Lower leg skin (tissue), 4 donors: Measurements from ENCODE around the gene FOXO6. TPM values are rescaled to one million over a fixed set of nuclear protein-coding genes. Genes with fewer than 3 reads are reported as not detected.

Source experiments
- DNase-seq, 2 donors: peaks; one replicate each; pipeline ENCODE4 v3.0.0-alpha.2; 2019; ENCODE audit warnings: low spot score in 2 of 2
- H3K4me3 ChIP-seq: fragments of 200-600 bp; sonication (generic); 2 replicates; pipeline ENCODE4 v1.5.1; 2017; ENCODE audit warnings: mild to moderate bottlenecking, low read depth; ENCODE audit not compliant: poor library complexity, severe bottlenecking
- POLR2A ChIP-seq, 2 donors: fragments of 450-650 bp; IDR thresholded peaks; one replicate each; pipeline ENCODE4 v1.6.1; 2016 to 2017; ENCODE audit warnings: antibody characterized with exemption in 2 of 2, mild to moderate bottlenecking in 1 of 2, moderate library complexity in 1 of 2
- WGBS, 2 donors: methylation state at CpG; one replicate each; pipeline ENCODE4 v1.1.5; 2018; 5-methylcytosine and 5-hydroxymethylcytosine counted together
- intact Hi-C: fragments of 100-400 bp; cut with DNase I; formaldehyde crosslinking; loops from one replicate; pipeline ENCODE4 v1.15.0; 2023; ENCODE audit warnings: low total_unique reads
- total RNA-seq, 4 donors: library from RNA; depleted of rRNA; stranded (reverse); fragments of >200 nt; gene quantifications; one replicate each; pipeline ENCODE4 v1.1.0, GENCODE V29; 2016
- TF ChIP-seq, protein P1 (sequence below), 3 donors: fragments of 450-650 bp; IDR thresholded peaks; one replicate each; pipeline ENCODE4 v1.5.1; 2016; ENCODE audit warnings: antibody characterized with exemption in 3 of 3, mild to moderate bottlenecking in 3 of 3, moderate library complexity in 2 of 3

FOXO6 gene
- total RNA-seq, 4 donors from 2014 or later = 0.15 to 3.5 (median 1.5) TPM

DNA sequence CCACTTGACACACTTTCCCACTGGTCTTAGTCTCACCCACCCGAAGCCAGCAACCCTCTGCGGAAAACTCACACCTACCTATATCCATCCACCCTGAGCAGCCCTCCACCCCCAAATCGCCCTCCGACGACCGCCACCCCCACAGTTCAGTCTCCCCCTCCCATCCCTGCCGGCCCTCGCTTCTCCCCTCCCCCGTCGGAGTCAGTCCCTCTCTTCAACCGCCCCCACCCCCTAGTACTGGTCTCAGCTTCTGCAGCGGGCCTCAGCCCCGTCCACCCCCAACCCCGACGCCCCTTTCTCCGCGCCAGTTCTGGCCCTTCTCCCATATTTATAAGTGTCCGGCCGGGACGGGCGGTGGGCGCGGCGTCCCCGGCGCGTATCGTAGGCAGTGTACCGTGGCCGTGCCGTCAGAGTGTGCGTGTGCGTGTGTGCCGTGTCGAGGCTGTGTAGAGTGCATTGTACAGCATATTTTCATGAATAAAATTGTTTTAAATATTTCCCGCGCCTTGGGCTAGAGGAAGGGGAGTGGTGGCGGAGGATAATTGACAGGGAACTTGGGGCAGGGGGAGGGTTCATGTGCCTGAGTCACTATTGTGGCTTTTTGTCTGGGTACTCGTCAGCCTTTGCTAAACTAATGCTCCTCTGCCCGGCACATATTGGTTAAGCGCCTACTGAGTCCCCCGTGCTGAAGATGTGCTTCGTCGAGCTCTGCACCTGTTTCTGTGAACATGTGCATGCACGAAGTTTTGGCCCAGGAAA is 22.0 kb downstream of the FOXO6 start:
- intact Hi-C loops = no loop called here
- DNase-seq = no peak
- TF ChIP-seq, protein P1, sequence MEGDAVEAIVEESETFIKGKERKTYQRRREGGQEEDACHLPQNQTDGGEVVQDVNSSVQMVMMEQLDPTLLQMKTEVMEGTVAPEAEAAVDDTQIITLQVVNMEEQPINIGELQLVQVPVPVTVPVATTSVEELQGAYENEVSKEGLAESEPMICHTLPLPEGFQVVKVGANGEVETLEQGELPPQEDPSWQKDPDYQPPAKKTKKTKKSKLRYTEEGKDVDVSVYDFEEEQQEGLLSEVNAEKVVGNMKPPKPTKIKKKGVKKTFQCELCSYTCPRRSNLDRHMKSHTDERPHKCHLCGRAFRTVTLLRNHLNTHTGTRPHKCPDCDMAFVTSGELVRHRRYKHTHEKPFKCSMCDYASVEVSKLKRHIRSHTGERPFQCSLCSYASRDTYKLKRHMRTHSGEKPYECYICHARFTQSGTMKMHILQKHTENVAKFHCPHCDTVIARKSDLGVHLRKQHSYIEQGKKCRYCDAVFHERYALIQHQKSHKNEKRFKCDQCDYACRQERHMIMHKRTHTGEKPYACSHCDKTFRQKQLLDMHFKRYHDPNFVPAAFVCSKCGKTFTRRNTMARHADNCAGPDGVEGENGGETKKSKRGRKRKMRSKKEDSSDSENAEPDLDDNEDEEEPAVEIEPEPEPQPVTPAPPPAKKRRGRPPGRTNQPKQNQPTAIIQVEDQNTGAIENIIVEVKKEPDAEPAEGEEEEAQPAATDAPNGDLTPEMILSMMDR (IDR thresholded peaks at IDR 0.05) = no peak
- no peak for TF ChIP-seq POLR2A (IDR thresholded peaks at IDR 0.05)
- WGBS, 2 donors = 13 to 14% methylated on average over 40 to 44 of the region's 45 CpGs
- no peak overlapping the region for H3K4me3 ChIP-seq

DNA sequence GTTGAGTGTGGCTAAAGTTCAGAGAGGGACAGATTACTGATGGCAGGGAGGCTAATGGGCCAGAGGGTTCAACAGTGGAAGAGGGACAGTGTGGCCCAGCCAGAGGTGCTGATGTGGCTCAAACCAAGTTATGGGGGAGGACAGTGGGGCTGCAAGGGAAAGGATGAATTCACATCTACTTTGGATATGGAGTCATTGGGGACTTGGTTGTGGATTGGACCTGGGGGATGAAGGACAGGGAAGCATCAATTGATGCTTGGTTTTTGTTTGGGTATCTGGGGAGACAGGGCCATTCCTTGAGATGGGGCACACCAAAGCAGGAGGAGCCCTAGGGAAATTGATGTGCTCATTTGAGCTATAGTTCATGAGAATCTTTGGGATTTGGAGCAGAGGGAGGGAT is 23.3 kb downstream of the FOXO6 start:
- H3K4me3 ChIP-seq = no peak overlapping the region
- no peak for DNase-seq
- intact Hi-C loops = no loop called here
- TF ChIP-seq, protein P1 (IDR thresholded peaks at IDR 0.05) = no peak
- TF ChIP-seq POLR2A (IDR thresholded peaks at IDR 0.05) = no peak

DNA sequence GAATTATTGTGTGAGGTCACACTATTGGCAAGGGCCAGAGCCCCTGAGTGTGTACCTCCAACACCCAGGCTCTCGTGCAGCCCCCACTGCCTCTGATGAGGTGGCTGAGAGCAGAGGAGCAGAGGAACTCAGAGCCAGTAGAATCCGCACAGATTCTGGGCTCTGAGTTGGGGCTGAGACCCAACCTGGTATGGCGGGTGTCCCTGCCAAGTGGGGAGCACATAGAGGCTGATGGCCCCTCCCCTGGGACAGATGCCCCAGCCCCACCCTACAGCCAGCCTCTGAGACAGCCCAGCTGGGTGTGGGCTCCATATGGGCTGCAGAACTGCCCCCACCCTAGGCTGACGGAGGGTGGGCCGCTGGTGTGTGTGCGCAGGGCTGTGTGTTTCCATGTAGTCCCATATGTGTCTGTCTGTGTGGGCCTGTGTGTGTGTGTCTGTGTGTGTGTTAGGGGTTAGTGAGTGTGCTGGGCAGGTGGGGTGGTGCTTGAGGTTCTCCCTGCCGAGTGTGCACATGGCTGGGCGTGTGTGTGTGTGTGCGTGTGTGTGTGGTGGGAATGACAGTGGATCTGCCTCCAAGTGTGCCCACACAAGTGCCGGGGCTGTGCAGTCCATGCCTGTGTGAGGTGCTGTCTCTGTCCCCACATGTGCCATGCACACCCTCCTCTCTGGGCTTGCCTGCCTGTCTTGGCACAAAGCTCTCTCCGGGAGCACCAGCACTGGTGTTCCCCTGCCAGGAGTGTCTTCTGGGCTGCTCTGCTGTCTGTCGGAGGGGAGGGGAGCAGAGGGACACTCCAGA is 24.4 kb downstream of the FOXO6 start:
- no peak for DNase-seq
- intact Hi-C loops = no loop called here
- H3K4me3 ChIP-seq = no peak overlapping the region
- WGBS, 2 donors = 37 to 43% methylated on average over 10 of the region's 12 CpGs
- TF ChIP-seq POLR2A (IDR thresholded peaks at IDR 0.05) = no peak
- TF ChIP-seq, protein P1 (IDR thresholded peaks at IDR 0.05) = no peak

DNA sequence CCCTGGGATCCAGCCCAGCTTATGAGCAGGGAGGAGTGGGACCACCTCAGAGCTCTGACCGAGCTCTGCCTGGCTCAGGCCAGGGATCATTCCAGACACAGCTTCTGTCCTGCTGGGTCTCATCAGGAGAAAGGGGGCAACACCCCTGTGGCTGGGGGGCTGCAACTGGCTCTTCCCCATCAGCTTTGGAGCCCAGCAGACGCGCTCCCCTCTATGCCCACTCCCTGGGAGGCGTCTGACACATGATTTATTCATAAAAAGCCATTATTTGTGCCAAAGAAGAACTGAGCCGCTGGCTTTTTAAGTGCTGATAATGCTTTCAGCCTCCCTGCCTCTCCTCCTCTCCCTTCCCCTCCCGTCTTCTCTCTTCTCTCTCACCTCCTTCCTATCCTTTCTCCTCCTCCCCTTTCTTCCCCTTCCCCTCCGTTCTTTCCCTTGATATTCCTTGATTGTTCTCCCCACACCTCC is 25.0 kb downstream of the FOXO6 start:
- TF ChIP-seq, protein P1 (IDR thresholded peaks at IDR 0.05) = no peak
- 30 to 35% methylated on average over 6 to 7 of the region's 7 CpGs for WGBS, 2 donors
- no peak for DNase-seq
- no peak overlapping the region for H3K4me3 ChIP-seq
- intact Hi-C loops = no loop called here

DNA sequence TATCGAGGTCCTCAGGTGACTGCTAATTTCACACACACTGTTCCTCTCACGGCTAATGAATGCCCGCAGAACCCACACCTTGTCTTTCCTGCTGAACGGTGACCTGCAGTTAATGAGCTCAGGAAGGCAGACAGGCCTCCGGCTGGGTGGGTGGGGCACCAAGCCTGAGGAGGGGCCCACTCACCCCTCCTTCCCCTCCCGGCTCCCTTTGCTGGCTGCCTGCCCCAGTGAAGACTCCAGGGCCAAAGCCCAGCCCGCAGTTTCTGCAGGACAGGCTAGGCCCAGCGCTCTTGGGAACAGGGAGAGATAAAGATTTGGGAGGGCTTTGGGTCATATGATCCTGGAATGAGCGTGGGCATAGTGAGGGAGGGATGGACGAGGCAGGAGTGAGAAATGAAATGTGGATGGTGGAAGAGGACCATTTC is 26.4 kb downstream of the FOXO6 start:
- WGBS, 2 donors = 2 to 12% methylated on average over 10 of the region's 10 CpGs
- TF ChIP-seq, protein P1 (IDR thresholded peaks at IDR 0.05) = no peak
- TF ChIP-seq POLR2A (IDR thresholded peaks at IDR 0.05) = no peak
- H3K4me3 ChIP-seq = no peak overlapping the region
- peak; percentile 50 to 93 for DNase-seq
- intact Hi-C loops = no loop called here
